Astrocyte of the hippocampus (primary cell): Measurements from ENCODE around the gene KCNJ14.

ENCODE experiments used
- DNase-seq: peaks from one replicate; pipeline ENCODE4 v3.0.0; 2011; ENCODE audit warnings: low read depth, low spot score

The KCNJ14 gene

DNA sequence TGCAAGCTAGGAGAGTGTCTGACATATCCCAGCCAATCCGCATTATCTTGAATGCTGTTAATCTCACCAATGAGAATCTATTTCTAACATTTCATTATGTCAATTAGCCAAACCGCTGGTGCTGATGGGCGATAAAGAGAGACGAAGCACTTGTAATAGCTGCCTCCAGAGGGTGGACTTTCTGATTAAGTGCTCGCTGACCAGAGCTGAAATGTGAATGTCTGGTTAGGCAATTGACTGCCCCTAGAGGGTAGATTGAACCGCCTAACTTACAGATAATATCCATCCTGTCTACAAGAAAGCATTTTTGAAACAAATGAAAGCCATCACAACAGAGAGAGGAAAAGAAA lies 10.1 kb upstream of the KCNJ14 start:
- DNase-seq = peak; percentile 92

- DNase-seq = peak; percentile 98
These were observed 9.5 kb upstream of the KCNJ14 start, which contains the start of gene GRWD1 for GRCh38 chr19:48445606-48446481. GRWD1 (plus strand) TSS chr19:48445983; CDS start chr19:48446006, 23 bp downstream.

DNA sequence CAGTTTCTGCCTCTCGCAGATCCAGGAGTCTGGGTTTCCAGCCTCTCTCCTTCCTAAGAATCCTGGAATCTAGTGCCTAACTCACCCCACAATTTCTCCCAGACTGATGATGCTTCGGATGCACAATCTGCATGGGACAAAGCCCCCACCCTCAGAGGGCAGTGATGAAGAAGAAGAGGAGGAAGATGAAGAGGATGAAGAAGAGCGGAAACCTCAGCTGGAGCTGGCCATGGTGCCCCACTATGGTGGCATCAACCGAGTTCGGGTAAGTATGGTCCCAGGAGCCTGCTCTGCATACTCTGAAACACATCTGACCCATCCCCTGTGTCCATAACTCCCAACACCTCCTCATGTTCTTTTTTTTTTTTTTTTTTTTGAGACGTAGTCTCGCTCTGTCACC lies 8.8 kb upstream of the KCNJ14 start:
- DNase-seq = no peak

DNA sequence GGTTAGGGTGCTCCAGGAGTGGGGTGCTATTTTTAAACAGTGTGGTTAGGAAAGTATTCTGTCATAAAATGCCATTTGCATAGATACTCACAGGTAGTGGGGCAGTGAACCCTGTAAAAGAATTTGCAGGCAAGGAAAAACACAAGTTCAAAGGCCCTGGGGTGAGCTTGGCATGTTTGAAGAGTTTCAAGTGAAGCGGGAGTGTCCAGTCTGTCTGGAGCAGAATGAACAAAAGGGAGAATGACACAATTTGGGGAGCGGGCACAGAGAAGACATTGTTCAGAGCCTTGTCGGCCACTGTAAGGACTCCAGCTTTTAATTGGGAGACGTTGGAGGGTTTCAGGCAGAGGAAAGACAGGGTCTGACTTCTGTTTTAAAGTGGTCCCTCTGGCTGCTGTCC lies 6.8 kb upstream of the KCNJ14 start:
- DNase-seq = no peak

DNA sequence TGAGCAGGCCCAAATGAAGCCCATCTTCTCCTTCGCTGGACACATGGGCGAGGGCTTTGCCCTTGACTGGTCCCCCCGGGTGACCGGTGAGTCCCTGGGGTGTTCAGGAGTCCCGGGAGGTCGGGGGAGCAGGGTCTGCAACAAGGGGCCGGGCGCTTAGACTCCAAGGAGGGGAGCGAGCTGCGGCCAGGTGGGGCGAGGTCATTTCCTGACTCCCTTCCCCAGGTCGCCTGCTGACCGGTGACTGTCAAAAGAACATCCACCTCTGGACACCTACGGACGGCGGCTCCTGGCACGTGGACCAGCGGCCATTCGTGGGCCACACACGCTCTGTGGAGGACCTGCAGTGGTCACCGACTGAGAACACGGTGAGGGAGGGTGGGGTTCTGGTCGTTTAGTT lies 4.9 kb upstream of the KCNJ14 start:
- DNase-seq = no peak

- DNase-seq = no peak
These were observed 4.5 kb upstream of the KCNJ14 start for GRCh38 chr19:48450863-48451262.

GRCh38 chr19:48451624-48452023 lies 3.8 kb upstream of the KCNJ14 start:
- peak; percentile 30 for DNase-seq

DNA sequence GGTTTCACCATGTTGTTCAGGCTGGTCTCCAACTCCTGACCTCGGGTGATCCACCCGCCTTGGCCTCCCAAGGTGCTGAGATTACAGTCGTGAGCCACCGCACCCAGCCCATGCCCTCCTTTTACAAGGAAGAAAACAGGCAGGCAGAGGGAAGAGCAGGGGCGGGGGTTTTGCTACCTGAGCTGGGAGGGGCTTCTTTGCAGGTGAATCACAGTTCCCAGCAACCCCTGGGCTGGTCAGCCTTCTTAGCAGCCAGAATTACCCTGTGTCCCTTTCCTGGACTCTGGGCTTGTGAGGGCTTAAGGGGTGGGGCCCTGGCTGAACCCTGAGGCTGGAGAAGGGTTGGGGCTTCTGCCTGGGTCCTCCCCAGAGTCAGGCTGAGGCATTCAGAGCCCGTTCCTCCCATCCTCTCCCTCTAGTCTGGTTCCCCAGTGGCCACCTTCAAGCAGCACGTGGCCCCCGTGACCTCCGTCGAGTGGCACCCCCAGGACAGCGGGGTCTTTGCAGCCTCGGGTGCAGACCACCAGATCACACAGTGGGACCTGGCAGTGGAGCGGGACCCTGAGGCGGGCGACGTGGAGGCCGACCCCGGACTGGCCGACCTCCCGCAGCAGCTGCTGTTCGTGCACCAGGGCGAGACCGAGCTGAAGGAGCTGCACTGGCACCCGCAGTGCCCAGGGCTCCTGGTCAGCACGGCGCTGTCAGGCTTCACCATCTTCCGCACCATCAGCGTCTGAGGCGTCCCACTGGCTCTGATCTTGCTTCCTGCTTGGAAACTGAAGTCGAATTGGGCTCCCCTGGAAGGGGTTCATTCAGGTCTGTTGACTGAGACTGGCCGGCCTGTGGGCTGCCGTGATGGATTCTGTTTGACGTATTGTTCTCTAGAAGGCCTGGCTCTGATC lies 2.8 kb upstream of the KCNJ14 start:
- DNase-seq = no peak

DNA sequence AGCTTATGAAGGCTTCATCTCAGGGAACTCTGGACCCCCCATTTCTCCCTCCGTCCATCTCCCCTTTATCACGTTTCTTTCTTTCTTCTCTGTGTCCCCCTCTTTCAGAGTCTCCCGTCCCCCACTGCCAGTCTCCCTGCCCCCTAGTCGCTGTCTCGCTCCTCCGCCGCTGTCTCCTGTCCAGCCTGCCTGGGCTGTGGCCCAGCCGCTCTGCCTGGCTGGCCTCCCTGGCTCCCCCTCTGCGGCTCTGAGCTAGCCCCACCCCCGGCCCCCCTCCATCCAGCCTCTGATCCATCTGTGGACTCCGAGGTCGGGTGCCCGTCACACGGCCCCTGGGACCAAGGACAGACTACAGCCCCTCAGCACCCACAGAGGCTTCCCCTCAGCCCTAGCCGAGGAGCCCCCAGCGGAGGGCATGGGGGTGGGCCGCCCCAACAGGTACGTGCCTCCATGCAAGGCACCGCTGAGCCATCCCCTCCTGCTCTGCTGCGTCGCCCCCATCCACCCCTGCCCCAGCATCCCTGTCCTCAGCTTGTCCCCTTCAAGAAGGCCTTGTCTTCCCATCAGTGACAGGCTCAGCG lies 1.1 kb upstream of the KCNJ14 start:
- DNase-seq = no peak

- no peak for DNase-seq
These were observed 661 bp downstream of the KCNJ14 start for GRCh38 chr19:48455908-48456562.

DNA sequence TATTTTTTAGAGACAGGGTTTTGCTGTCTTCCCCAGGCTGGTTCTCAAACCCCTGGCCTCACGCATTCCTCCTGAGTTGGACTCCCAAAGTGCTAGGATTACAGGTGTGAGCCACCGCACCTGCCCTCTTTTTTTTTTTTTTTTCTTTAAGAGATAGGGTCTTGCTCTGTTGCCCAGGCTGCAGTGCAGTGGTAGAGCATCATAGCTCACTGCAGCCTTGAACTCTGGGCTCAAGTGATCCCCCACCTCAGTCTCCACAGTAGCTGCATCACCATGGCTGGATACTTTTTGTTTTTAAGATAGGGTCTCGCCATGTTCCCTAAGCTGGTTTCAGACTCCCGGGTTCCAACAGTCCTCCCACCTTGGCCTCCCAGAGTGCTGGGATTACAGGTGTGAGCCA lies 1.5 kb downstream of the KCNJ14 start:
- no peak for DNase-seq

DNA sequence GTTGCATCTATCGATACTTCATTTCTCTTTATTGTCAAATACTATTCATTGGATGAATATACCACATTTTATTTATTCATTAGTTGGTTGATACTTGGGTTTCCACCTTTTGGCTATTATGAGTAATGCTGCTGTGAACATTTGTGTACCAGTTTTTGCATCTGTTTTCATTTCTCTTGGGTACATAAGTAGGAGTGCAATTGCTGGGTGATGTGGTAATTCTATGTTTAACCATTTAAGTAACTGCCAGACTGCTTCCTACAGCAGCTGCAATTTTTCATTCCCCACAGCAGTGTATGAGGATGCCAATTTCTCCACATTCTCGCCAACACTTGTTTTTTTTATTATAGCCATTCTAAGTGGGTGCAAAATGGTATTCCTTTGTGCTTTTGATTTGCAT lies 2.6 kb downstream of the KCNJ14 start:
- no peak for DNase-seq

DNA sequence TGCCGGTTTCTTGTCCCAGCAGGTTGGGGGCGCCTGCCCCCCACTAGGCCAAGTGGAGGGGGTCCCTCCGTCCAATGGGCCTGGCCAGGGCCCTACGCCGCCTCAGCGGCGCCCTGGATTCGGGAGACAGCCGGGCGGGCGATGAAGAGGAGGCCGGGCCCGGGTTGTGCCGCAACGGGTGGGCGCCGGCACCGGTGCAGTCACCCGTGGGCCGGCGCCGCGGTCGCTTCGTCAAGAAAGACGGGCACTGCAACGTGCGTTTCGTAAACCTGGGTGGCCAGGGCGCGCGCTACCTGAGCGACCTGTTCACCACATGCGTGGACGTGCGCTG lies 6.2 kb downstream of the KCNJ14 start:
- DNase-seq = no peak

- DNase-seq = no peak
These were observed 6.7 kb downstream of the KCNJ14 start for GRCh38 chr19:48461982-48462655.

DNA sequence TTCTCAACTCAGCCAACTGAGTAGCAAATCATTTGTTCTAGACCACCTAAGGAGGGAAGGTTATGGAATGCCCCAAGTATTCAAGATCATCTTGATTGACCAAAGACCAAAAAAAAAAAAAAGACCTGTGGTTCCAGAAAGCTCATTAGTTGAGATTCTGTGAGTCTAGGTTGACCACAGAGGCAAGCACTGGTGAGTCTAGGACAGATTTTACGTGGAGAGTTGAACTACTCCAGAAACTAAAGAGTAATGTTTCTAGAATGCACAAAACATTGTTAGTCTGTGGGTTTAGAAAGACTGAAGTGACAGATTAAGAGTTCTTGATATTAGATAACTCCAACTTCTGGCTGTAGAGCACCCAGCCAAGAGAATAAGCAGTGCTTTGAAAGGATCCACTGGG lies 9.8 kb downstream of the KCNJ14 start:
- no peak for DNase-seq

DNA sequence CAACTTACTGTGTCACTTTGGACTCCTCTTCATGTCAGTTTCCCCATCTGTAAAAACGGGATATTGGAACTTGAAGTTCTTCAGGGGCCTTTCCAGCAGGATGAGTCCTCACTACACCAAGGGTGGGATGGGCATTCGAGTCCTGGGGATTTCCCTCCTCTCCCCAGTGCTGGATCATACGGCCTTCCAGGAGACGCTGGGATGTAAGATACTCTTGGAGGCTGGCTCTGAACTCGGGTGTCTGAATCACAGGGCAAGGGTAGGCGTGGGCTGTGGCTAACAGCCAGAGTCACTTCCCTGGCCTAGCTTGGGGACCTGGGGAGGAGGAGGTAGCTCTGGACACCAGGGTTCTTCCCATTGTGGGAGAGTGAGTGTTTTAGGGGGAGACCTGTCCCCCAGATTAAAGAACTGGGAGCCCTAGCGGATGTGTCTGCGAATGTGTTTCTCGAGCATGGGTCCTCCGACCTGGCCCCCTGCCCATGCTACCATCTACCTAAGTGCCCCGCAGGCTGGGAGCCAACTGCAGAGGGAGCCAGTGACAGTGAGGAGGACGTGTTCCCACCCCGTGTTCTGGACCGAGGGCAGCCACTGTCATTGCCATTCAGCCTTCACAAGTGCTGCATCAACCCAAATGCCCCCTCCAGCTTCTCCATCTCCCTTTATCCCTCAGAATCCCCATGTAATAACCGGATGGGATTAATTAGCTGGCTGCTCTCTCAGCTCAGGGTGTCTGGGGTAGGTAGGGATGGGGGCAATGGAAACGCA lies 11.4 kb downstream of the KCNJ14 start:
- peak; percentile 61 for DNase-seq

- DNase-seq = peak; percentile 100
These were observed 13.5 kb downstream of the KCNJ14 start for GRCh38 chr19:48468772-48469288.

- peak; percentile 95 for DNase-seq
These were observed 14.0 kb downstream of the KCNJ14 start, which contains the start of gene CYTH2 for GRCh38 chr19:48469289-48469881. CYTH2 (plus strand) TSS chr19:48469369; CDS start chr19:48469508, 139 bp downstream.

- no peak for DNase-seq
These were observed 14.7 kb downstream of the KCNJ14 start for GRCh38 chr19:48469934-48470680.
